GM18909 (cell line): ENCODE measurements around the gene RGS13.

Experiments
- ATAC-seq: cut with Tn5 transposase; IDR thresholded peaks from one replicate; pipeline ENCODE4 v1.9.1; 2021; ENCODE audit warnings: mild to moderate bottlenecking; ENCODE audit not compliant: unreplicated experiment, poor library complexity

The RGS13 gene

GRCh38 chr1:192635939-192636338 lies at the start of gene RGS13:
TSS of gene RGS13 (plus strand) at chr1:192636147. CDS start at chr1:192644335, 8,188 bp downstream.
- no peak for ATAC-seq

GRCh38 chr1:192587386-192588266 lies 48.3 kb upstream of the RGS13 start:
- no peak for ATAC-seq

- ATAC-seq, result no peak
These were observed 47.4 kb upstream of the RGS13 start for GRCh38 chr1:192588546-192588945.

GRCh38 chr1:192589813-192590212 lies 46.1 kb upstream of the RGS13 start:
- ATAC-seq, result no peak

- no peak for ATAC-seq
These were observed 43.4 kb upstream of the RGS13 start for GRCh38 chr1:192592517-192592916.

GRCh38 chr1:192592981-192593708 lies 42.8 kb upstream of the RGS13 start:
- no peak for ATAC-seq

- ATAC-seq, result no peak
These were observed 40.6 kb upstream of the RGS13 start for GRCh38 chr1:192595299-192595698.

- no peak for ATAC-seq
These were observed 37.4 kb upstream of the RGS13 start for GRCh38 chr1:192598589-192598988.

GRCh38 chr1:192600275-192600674 lies 35.7 kb upstream of the RGS13 start:
- ATAC-seq, result no peak

- peak; percentile 47 for ATAC-seq
These were observed 34.8 kb upstream of the RGS13 start for GRCh38 chr1:192601143-192601542.

GRCh38 chr1:192601567-192601966 lies 34.4 kb upstream of the RGS13 start:
- no peak for ATAC-seq

- ATAC-seq, result no peak
These were observed 33.2 kb upstream of the RGS13 start for GRCh38 chr1:192602757-192603156.

GRCh38 chr1:192603218-192603787 lies 32.6 kb upstream of the RGS13 start:
- ATAC-seq, result no peak

- ATAC-seq, result peak; percentile 36
These were observed 30.8 kb upstream of the RGS13 start for GRCh38 chr1:192604979-192605620.

- no peak for ATAC-seq
These were observed 27.3 kb upstream of the RGS13 start for GRCh38 chr1:192608671-192609070.

- ATAC-seq, result peak; percentile 99
These were observed 26.6 kb upstream of the RGS13 start for GRCh38 chr1:192609110-192610079.

- no peak for ATAC-seq
These were observed 25.6 kb upstream of the RGS13 start for GRCh38 chr1:192610112-192610889.

- peak; percentile 50 for ATAC-seq
These were observed 20.9 kb upstream of the RGS13 start for GRCh38 chr1:192615055-192615454.
